ENCODE results near the gene ARHGEF37.

The ARHGEF37 gene

DNA sequence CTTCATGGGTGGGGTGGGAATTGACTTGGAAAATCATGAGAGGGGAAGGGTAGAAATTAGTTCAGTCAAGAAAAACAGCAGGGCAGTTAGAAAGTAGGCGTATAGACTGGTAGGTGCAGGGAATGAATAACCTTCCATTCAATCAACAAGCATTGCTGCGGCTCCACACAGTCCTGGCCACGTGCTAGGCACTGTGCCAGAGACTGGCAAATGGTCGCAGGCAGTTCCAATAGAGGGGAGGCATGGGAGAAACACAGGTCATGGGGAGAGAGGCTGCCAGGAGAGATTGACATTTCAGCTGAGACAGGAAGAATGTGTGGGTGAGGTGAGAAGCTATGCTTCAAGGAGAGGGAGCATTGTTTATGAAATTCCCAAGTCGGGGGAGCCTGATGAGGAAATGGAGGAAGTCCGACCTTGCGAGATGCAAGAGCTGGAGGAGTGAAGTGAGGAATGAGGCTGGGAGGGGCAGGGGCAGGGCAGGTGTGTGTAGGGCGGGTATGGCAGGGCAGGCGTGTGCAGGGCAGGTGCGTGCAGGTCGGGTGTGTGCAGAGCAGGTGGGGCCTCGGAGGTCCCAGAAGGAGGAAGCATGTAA lies 94.4 kb downstream of the ARHGEF37 start:
- DNase-seq (ENCODE audit: low spot score), result no peak

GRCh38 chr5:149677731-149678130 lies 96.4 kb downstream of the ARHGEF37 start:
- DNase-seq (ENCODE audit: low spot score), result no peak

- DNase-seq (ENCODE audit: low spot score), result no peak
Observed at GRCh38 chr5:149679876-149680809, 98.8 kb downstream of the ARHGEF37 start.

DNA sequence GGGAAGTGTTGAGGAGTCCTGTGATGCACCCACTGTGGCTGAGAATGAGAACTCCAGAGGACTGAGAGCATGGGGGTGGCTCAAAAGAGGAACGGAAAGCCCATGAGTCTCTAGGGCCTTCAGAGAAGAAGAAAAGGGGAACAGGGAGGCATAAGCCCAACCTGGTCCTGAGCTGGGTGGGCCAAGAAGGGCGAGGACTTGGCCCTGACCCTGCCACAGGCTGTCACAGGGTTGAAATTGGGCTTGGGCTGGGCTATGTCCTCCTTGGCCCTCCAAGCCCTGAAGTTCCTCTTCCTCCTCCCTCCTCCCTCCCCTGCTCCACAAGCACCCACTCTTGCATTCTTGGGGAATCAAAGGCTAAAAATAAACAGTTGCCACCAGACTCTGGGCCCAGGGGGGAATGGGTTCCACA lies 99.5 kb downstream of the ARHGEF37 start:
- DNase-seq (ENCODE audit: low spot score), result no peak

GRCh38 chr5:149681252-149681651 lies 100.0 kb downstream of the ARHGEF37 start:
- no peak for DNase-seq (ENCODE audit: low spot score)

GRCh38 chr5:149681922-149682321 lies 100.6 kb downstream of the ARHGEF37 start:
- no peak for DNase-seq (ENCODE audit: low spot score)

DNA sequence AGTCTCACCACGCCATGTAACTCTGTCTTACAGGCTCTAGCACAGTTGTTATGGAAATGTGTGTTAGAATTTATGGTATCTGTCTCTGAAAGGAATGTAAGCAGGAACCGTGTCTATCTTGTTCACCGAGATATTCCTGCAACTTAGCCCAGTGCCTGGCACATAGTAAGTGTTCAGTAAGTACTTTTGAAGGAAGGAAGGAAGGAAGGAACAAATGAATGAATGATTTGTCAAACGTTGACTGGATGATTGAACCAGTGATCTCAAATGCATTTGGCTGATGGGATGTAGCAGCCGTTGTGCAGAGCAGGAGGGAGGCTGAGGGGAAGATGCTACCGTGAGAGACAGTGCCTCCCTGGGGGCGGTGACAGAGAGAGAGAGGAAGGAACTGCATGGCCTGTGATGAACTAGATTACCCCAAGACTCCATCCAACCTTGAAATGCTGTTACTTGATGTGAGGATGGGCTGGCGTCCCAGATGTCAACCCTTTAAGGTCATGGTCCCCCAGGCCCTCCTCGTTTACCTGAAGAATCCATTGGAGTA lies 101.3 kb downstream of the ARHGEF37 start:
- DNase-seq (ENCODE audit: low spot score), result no peak

DNA sequence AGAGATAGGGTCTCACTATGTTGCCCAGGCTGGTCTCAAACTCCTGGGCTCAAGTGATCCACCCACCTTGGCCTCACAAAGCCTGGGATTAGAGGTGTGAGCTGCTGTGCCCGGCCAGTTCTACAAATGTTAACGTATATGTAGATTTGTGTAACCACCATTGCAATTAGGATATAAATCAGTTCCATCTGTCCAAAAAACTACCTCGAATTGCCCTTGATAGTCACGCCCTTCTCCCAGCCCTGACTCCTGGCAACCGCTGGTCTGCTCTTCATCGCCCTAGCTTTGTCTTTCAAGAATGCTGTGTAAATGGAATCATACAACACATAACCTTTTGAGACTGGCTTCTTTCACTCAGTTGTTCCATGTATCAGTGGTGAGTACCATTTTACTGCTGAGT lies 102.7 kb downstream of the ARHGEF37 start:
- DNase-seq (ENCODE audit: low spot score), result no peak

- DNase-seq (ENCODE audit: low spot score), result no peak
Observed at GRCh38 chr5:149684371-149684770, 103.1 kb downstream of the ARHGEF37 start.
